Stimulated activated CD4-positive, alpha-beta T cell treated with anti-CD3 and anti-CD28 coated beads, Interleukin-15, amount 100 ng/mL, for 48 hours (primary cell): ENCODE results near the gene SPATS2.
"Not testable (repeated sequence)": the region's sequence is repeated elsewhere in the genome, so short reads cannot be mapped to it uniquely, and the experiment has no call there.

Experiments used
- DNase-seq, 2 donors: peaks; one replicate each; pipeline ENCODE4 v3.0.0-alpha.2; 2020; ENCODE audit warnings: low read depth in 2 of 2

The SPATS2 gene

DNA sequence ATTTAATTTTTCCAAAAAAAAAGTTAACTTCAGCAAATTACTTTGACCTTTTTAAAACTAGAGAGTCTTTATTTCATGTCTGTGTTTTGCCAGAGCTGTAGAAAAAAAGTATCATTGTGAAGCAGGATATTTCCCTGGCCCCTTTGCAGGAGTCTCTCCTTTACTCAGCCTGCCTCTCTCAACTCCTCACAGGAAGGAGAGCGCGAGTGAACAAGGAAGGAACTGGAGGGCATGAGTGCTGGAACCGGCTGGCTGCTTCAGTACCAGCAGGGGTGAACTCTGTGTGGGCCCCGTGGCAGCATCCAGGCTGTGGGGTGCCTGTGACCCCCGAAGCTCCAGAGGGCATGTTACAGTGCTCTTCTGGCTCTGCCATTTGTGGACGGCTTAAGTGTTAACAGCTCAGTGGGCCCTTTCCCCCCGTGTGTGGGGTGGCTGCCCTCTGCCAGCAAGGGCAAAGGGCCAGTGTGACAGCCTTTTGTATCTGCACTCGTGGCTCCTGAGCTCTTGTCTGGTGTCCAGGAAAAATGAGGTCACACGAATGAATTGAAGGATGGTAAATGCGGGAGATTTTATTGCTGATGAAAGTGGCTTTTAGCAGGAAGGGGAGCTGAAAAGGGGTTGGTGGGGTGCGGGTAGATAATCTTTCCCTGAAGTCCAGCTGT lies 95.0 kb downstream of the SPATS2 start:
- DNase-seq: no peak

DNA sequence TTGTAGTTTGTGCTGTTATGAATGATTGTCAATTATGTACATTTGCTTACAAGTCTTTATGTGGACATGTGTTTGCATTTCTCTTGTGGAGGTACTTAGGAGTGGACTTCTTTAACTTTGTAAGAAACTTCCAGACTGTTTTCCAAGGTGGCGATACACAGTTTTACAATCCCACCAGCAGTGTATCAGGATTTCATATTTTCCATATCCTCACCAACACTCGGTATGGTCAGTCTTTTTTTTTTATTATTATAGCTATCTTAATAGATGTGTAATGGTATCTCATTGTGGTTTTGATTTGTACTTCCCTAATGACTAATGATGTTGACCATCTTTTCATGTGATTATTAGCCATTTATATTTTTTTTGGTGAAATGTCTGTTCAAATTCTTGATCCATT lies 97.9 kb downstream of the SPATS2 start:
- DNase-seq: no peak

DNA sequence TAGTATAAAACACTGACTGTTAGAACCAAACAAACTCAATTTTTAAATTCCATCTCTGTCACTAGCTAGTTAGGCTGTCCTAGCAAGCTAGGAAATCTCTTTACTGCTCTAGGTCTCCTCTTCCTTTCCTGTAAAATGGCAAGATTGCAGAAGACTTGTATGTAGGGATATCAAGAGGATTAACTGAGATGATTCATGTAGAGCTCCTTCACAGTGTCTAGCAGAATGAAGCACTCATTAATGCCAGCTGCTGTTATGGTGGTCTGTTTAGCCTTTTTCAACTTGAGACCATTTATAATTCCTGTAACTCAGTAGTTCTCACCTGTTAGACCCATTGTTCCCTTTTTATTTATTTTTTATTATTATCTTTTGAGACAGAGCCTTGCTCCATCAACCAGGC lies 103.7 kb downstream of the SPATS2 start:
- DNase-seq: no peak

DNA sequence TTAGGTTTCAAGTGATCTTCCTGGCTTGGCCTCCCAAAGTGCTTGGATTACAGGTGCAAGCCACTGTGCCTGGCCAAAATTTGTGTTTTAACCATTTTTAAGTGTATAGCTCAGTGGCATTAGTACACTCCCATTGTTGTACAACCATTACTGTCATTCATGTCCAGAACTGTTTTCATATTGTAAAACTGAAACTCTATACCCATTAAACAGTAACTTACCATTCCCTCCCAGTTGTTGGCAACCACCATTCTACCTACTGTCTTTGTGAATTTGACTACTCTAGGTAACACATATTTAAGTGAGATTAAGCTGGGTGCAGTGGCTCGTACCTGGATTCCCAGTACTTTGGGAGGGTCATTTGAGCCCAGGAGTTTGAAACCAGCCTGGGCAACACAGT lies 104.3 kb downstream of the SPATS2 start:
- no peak for DNase-seq

DNA sequence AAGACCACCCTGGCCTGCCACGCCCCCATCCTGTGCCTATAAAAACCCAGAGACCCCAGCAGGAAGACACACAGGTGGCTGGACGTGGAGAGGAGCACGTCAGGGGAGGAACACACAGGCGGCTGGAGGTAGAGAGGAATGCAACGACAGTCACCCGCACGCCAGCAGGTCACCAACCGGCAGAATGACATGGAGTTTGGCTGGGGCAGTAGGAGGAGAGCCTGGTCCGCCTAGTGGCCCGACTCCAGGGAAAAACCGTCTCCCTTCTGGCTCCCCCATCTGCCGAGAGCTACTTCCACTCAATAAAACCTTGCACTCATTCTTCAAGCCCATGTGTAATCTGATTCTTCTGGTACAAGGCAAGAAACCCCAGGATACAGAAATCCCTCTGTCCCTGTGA lies 108.8 kb downstream of the SPATS2 start:
- DNase-seq: no peak

DNA sequence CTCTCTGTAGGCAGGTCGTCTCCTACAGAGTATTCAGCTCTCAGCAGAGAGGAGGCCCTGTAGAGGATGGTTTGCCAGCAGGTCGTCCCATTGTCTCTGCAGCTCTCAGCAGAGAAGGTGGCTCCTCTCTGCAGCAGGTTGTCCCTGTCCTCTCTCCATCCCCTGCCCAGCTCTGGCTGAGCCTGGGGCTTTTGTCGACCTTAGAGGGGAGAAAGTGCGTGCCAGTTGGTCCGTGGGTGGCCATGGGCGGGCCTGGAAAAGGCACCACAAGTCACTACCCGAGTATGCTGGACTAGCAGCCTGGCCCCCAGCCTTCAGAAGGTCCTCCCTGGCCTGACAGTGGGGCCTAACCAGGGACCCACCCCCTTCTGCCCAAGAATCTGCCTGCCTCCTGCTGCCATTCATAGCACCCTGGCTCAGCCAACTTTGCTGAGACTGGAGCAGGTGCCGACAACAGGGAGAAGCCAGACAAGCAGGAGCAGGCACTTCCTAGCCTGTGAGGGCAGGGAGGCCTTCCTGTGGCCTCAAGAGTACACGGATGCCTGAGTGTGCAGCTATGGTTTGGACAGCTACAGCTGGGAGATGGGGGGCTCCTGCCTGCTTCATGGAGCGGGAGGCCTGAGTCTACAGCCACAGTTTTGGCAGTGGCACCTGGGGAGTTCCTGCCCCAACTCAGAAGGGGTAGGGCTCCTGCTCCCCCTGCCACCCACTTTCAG lies 111.8 kb downstream of the SPATS2 start:
- DNase-seq: no peak

DNA sequence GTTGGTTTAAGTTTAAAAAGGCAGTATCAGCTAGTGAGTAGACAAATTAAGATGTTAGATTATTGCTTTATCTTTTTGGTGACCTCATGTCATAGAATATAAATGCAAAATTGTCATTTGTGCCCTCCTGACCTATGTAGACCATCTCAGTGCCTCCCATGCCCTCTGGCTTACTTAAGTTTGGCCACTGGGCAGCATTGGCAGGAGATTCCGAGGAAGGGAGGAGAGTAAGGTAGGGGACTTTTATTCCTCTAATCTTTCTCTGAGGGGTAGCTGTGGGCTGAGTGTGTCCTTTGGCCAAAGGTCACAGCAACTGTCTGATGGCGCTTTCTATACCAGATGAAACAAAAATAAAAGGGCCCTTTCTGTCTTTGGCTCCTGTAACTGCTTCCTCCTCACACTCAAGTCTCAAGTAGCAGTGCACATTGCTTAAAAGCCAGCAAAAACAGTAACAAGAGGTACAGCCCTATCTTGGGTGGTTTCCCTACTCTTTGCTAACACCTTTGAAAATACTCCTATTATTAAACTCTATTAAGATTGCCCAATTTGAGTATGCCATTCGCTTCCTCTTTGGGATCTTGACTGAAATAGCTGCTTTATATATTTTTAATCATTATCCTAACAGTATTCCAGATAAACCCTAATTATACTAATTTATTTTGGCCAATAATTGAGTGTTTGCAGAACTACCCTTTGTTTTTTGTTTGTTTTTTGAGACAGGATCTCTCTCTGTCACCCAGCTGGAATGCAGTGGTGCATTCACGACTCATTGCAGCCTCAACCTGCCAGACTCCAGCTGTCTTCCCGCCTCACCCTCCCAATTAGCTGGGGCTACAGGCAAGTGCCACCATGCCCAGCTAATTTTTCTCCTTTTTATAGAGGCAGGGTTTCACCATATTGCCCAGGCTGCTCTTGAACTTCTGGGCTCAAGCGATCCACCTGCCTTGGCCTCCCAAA lies 115.1 kb downstream of the SPATS2 start:
- DNase-seq: no peak

DNA sequence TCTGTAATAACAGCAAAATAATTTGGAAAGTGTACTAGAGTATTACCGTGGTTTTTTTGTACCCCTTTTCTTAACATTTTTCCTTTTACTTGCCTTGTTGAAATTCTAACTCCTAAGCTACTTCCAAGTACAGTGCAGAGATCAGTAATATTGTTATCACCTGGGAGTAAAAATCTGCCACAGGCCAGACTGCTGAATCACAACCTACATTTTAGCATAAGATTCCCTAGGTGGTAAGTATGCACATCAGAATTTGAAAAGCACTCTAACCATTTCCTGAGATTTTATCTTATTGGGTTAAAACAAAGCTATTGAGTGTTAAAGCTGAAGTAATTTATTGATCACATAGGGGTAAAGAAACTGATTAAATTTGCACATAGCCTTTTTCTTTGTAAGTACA lies 116.4 kb downstream of the SPATS2 start:
- DNase-seq: no peak

DNA sequence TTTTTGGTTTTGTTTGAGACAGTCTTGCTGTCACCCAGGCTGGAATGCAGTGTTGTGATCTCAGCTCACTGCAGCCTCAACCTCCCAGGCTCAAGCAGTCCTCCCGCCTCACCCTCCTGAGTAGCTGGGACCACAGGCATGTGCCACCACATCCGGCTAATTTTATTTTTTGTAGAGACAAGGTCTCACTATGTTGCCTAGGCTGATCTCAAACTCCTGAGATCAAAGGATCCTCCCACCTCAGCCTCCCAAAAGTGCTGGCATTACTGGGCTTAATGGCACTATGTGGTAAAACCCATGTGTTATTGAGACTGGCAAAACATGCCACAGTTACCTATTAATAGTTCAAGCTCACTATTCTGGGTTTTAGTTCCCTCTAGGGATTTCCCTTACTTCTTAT lies 120.3 kb downstream of the SPATS2 start:
- no peak for DNase-seq

DNA sequence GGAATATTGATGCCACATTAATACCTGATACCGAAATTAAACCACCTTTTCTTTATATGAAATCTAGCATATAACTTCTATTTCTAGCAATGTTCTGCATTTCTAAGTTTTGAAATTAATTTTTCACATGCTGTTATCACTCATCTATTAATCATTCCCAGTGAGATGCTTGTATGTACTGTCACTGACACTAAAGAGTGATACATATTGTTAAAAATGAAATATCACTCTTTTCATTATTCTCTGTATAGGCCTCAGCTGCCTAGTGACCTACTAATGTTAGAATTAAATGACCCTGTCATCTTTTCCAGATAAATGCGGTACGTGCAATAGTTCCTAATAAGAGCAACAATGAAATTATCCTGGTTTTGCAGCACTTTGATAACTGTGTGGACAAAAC lies 121.9 kb downstream of the SPATS2 start:
- no peak for DNase-seq

DNA sequence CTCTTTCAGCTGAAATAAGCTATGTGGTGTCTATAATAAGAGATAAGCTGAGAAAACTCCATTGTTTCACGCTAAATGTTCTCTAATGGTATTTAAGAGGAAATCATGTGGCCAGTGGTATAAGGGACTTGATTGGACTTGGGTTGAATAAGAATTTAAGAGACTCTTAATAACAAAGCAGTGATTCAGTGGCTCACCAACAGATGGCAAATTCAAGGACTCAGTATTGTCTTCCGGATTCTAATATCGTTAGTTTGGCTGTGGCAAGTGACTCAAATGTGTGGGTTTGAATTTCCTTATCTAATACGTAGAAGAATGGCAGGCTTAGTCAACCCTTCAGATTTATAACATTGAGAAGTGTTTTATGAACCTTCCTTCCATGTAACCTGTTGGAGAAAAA lies 122.5 kb downstream of the SPATS2 start:
- no peak for DNase-seq

DNA sequence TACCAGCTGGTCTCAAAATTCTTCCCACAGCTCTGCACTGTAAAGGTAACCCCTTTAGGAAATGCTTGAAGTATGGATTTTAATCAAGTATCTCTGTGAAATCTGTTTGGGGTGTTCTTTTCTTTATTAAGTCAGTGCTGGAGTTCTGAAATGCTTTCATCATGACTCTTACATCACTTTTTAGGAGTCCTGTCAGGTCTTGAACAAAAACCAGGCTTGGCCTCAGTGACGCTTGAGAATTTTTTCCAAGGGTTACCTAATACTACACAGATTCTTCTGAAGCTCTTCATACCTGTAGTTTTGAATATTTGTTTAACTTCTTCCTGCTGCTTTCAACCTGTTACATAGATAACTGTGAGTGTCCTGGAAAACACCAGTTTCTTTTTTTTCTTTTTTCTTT lies 124.6 kb downstream of the SPATS2 start:
- no peak for DNase-seq

DNA sequence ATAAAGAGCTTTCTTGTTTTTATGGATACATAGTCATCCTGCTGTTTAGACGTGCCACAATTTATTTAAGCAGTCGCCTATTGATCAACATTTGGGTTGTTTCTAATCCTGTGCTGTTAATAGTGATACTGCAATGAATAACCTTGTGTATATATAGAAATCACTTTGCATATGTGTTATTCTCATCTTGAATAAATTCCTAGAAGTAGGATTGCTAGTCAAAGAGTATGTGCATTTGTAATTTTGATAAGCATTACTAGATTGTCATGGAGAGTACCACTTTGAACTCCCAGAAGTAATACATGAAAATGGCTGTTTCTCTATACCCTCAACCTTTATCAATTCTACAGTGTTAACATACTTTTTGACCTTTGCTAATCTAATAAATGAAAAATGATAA lies 126.6 kb downstream of the SPATS2 start:
- no peak for DNase-seq

DNA sequence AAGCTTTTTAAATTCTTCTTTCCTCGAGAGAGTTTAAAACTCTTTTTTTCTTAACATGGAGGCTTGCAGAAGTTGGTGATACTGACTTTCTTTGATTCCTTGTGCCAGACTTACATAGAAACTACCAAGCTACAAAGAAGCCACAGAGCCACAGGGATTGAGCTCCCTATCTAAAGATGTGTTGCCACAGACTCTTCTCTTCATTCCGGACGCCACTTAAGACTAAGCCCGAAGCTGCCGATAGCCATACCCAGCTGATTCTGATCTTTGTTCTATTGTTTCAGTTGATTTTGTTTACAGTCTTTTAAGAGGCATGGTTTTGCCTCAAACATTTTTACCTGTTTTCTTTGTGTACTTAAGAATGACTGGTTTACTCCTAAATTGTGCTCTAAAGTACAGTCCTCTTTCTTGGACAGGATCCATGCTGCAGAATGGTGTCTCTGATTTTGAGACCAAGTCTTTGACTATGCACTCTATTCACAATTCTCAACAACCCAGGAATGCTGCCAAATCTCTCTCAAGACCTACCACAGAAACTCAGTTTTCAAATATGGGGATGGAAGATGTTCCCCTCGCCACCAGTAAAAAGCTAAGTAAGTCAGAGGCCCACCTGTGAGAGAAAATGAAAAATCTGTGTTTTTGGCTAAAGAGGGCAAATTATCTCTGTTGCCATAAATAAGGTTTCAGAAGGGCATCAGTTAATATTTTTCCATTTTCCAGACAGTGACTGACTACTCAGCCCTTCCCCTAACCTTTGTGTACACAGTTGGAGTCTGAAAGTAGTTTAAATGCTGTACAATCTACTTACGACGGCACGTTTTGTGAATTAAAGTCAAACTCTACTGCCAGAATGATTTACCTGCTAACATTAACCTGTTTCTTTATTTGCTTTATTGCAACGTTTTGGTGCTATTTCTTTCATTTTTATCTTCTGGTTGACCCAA lies 129.4 kb downstream of the SPATS2 start:
- DNase-seq: no peak

DNA sequence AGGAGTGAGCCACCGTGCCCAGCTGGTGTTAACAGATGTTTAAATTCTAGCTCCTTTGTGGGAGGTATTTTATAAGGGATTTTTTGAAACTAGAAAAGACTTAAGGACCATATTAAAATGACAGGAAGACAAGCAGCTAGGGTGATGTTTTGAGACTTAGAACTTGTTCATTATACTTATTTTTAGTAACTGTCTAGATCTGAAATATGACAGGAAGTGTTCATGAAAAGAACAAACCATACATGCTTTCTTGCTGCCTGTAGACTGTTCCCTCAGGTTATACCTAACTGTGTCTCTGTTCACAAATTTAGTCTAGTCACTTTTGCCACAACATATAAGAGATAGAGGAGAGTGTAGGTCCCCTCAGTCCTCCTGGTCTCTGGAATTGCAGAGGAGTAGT lies 134.6 kb downstream of the SPATS2 start:
- no peak for DNase-seq

DNA sequence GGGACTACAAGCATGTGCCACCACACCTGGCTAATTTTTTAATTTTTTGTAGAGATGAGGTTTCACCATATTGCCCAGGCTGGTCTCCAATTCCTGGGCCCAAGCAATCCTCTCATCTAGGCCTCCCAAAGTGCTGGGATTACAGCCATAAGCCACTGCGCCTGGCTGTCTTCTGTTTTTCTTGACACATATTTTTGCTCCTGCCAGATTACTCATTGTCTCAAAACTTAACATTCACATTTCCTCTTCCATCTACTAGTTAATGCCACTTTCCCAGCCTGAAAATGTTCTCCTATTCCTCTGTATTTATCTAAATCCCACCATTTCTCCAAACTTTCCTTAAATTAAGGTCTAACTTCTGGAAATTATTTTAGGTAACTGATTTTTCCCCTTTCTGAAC lies 135.3 kb downstream of the SPATS2 start:
- no peak for DNase-seq

DNA sequence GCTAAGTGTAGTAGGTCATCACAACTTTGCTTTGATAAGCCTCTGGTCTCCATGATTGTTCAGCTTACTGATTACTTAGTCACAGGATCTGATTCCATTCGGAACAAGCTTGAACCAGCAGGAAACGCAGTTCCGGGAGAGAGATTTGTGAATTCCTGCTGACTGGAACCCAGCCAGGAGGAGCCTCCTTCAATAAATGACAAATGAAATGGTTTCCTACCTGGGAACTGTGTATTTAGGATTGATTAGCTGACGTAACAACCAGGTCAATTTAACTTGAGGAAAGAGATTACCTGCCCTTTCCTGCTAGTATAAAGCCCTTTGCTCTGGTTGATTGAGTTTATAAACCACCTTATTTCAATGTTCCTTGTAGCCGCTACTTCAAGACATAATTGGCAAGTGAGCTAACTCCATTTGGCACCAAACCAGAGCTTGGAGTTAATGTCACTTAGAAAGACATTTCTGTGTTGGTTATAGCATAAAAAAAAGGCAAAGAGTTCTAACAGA lies 136.5 kb downstream of the SPATS2 start:
- no peak for DNase-seq

DNA sequence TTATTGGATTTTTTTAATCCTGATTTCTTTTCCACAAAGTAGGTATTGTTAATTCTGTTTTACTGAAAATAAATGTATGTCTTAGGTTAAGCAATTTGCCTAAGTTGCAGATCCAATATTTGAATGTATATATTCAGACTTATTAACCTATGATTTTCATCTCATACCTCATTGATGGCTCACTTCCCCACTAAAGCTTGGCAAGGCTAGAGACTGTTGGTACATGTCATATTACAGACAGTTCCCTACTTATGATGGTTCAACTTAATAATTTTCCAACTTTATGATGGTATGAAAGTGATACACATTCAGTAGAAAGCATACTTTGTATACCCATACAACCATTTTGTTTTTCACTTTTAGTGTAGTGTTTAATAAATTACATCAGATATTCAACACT lies 138.4 kb downstream of the SPATS2 start:
- DNase-seq: no peak

DNA sequence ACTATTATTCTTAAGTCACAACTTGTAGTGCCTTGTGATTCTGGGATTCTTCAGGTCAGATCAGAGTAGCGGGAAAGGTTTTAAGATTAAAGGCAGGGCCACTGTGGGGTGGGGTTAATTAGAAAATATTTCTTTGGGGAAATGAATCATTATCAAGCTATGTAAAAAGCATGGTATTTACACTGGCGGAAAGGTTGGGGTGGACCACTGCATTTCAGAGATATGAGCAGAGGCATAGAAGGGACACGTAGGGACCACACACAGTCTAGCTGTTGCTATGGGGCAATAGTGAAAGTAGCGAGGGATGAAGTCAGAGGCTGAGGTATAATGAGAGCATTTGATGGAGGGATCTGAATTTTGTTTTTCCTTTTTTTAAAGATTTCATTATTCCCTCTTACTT lies 139.9 kb downstream of the SPATS2 start:
- no peak for DNase-seq

DNA sequence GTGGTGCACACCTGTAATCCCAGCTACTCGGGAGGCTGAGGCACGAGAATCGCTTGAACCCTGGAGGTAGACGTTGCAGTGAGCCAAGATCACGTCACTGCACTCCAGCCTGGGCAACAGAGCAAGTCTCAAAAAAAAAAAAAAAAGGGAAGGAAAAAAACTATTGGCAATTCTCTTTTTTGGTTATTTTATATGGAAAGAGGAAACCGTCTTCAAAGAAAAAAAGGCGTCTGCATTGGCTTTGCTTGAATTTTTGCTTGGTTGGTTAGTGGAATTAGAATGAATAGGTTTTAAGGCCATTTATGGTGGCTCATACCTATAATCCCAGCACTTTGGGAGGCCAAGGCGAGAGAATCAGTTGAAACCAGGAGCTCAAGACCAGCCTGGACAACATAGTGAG lies 142.4 kb downstream of the SPATS2 start:
- DNase-seq: not testable (repeated sequence)

DNA sequence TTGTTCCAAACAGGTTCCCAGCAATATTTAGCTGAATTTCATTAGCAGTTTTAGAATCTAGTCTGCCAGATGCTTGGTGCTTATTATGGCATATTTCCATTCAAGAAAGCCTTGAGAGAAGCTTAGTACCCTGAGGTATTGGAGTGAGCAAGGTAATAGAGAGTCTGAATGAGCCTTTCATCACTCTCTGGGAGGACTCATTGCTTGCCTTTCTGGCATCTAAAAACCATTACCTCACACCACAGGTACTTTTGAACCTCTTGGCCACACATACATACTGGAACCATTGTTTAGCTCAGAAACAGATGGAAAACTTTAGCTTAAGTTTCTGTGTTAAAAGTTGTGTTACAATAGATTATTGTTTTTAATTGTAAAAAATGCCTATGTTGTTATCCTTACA lies 144.1 kb downstream of the SPATS2 start:
- no peak for DNase-seq
